ENCODE data around the gene LAGE3. TPM values are rescaled to one million over a fixed set of nuclear protein-coding genes. Genes with fewer than 3 reads are reported as not detected.

Gene LAGE3
- total and polyA plus RNA-seq, 2 of the 13 experiments (the other 11 are each of a cell fraction or from before 2014, with no cell fraction given) = 7.6 to 12.7 TPM

DNA sequence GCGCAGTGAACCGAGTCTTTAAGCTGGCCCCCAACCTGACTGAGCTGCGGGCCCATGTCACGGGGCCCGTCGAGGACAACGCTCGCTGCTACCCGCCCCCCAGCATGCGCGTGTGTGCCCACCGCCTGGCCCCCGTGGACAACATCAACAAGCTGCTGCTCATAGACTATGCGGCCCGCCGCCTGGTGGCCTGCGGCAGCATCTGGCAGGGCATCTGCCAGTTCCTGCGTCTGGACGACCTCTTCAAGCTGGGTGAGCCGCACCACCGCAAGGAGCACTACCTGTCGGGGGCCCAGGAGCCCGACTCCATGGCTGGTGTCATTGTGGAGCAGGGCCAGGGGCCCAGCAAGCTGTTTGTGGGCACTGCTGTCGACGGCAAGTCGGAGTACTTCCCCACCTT lies 18.8 kb downstream of the LAGE3 start (continued):
- TF ChIP-seq, protein P1, sequence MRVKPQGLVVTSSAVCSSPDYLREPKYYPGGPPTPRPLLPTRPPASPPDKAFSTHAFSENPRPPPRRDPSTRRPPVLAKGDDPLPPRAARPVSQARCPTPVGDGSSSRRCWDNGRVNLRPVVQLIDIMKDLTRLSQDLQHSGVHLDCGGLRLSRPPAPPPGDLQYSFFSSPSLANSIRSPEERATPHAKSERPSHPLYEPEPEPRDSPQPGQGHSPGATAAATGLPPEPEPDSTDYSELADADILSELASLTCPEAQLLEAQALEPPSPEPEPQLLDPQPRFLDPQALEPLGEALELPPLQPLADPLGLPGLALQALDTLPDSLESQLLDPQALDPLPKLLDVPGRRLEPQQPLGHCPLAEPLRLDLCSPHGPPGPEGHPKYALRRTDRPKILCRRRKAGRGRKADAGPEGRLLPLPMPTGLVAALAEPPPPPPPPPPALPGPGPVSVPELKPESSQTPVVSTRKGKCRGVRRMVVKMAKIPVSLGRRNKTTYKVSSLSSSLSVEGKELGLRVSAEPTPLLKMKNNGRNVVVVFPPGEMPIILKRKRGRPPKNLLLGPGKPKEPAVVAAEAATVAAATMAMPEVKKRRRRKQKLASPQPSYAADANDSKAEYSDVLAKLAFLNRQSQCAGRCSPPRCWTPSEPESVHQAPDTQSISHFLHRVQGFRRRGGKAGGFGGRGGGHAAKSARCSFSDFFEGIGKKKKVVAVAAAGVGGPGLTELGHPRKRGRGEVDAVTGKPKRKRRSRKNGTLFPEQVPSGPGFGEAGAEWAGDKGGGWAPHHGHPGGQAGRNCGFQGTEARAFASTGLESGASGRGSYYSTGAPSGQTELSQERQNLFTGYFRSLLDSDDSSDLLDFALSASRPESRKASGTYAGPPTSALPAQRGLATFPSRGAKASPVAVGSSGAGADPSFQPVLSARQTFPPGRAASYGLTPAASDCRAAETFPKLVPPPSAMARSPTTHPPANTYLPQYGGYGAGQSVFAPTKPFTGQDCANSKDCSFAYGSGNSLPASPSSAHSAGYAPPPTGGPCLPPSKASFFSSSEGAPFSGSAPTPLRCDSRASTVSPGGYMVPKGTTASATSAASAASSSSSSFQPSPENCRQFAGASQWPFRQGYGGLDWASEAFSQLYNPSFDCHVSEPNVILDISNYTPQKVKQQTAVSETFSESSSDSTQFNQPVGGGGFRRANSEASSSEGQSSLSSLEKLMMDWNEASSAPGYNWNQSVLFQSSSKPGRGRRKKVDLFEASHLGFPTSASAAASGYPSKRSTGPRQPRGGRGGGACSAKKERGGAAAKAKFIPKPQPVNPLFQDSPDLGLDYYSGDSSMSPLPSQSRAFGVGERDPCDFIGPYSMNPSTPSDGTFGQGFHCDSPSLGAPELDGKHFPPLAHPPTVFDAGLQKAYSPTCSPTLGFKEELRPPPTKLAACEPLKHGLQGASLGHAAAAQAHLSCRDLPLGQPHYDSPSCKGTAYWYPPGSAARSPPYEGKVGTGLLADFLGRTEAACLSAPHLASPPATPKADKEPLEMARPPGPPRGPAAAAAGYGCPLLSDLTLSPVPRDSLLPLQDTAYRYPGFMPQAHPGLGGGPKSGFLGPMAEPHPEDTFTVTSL (CRISPR knock-in tag; IDR thresholded peaks at IDR 0.05; ENCODE audit: borderline replicate concordance) = no peak
- TF ChIP-seq, protein P2, sequence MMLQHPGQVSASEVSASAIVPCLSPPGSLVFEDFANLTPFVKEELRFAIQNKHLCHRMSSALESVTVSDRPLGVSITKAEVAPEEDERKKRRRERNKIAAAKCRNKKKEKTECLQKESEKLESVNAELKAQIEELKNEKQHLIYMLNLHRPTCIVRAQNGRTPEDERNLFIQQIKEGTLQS (CRISPR knock-in tag; IDR thresholded peaks at IDR 0.05) = no peak
- TF ChIP-seq, protein P3, sequence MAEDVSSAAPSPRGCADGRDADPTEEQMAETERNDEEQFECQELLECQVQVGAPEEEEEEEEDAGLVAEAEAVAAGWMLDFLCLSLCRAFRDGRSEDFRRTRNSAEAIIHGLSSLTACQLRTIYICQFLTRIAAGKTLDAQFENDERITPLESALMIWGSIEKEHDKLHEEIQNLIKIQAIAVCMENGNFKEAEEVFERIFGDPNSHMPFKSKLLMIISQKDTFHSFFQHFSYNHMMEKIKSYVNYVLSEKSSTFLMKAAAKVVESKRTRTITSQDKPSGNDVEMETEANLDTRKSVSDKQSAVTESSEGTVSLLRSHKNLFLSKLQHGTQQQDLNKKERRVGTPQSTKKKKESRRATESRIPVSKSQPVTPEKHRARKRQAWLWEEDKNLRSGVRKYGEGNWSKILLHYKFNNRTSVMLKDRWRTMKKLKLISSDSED (CRISPR knock-in tag; IDR thresholded peaks at IDR 0.05) = no peak
- TF ChIP-seq NONO (IDR thresholded peaks at IDR 0.05) (no peak), NONO (CRISPR knock-in tag; conservative IDR thresholded peaks at IDR 0.05) (no peak)
